DMS53 treated with DMSO at 0.1 percent for 48 hours (cell line): ENCODE measurements around the gene GARIN3.

Source experiments
- DNase-seq: peaks from one replicate; lab custom pipeline; 2025; ENCODE audit not compliant: unreplicated experiment; lab: John Stamatoyannopoulos, UW

The GARIN3 gene

GRCh38 chr5:157150995-157151394, 15.1 kb downstream of the GARIN3 start:
- DNase-seq, result no peak

- DNase-seq, result peak; percentile 64
Measured at GRCh38 chr5:157148734-157149615, 17.1 kb downstream of the GARIN3 start.

GRCh38 chr5:157143127-157143971, 22.7 kb downstream of the GARIN3 start:
- peak; percentile 26 for DNase-seq

- peak; percentile 98 for DNase-seq
Measured at GRCh38 chr5:157142317-157143126, 23.5 kb downstream of the GARIN3 start, which contains the start of gene MED7. TSS of gene MED7 (minus strand) at chr5:157142865. CDS start at chr5:157139431, 3,434 bp downstream.

- DNase-seq, result no peak
Measured at GRCh38 chr5:157137691-157138090, 28.4 kb downstream of the GARIN3 start.

GRCh38 chr5:157132281-157132612, 33.8 kb downstream of the GARIN3 start:
- DNase-seq, result no peak

GRCh38 chr5:157130925-157131324, 35.1 kb downstream of the GARIN3 start:
- DNase-seq, result peak; percentile 74

GRCh38 chr5:157121709-157122108, 44.4 kb downstream of the GARIN3 start:
- DNase-seq, result no peak

- no peak for DNase-seq
Measured at GRCh38 chr5:157120102-157120501, 46.0 kb downstream of the GARIN3 start.

GRCh38 chr5:157116483-157116954, 49.5 kb downstream of the GARIN3 start:
- no peak for DNase-seq

- no peak for DNase-seq
Measured at GRCh38 chr5:157115502-157115901, 50.6 kb downstream of the GARIN3 start.

- DNase-seq, result no peak
Measured at GRCh38 chr5:157115012-157115411, 51.1 kb downstream of the GARIN3 start.

- no peak for DNase-seq
Measured at GRCh38 chr5:157113002-157113401, 53.1 kb downstream of the GARIN3 start.
